ENCODE measurements around the gene KCNT2. TPM values are rescaled to one million over a fixed set of nuclear protein-coding genes. Genes with fewer than 3 reads are reported as not detected.

KCNT2 gene
- total and polyA plus RNA-seq, 9 of the 15 experiments (the other 6 are each of a cell fraction or from before 2014, with no cell fraction given): 0.13 to 0.73 (median 0.28) TPM

DNA sequence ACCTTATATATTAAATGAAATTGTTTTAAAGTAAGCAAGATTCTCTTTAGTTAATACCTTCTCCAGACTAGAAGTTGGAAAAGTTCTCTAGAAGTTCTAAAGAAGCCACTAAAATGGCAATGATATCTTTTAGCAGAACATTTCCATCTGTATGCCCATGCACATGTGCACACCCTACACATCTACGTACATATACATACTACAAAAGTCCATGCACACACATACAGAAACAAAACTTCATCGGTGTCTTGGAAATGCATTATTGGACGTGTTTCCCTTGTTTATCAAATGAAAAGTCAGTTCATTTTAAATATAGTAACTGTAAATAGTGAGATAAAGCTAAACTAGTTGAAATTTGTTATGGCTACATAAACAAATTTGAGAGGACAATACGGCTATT lies 114.4 kb downstream of the KCNT2 start:
- DNase-seq (ENCODE audit: extremely low read depth in 1 of 4, low spot score in 3 of 4): peak in 2 of 4 experiments; percentile 13 to 44
- Histone ChIP-seq H3K9me1 (ENCODE audit: control insufficient read depth, insufficient read depth, low read length) (no peaks in the 10 kb centered on the region), H3K4me3 (peak overlapping the region; percentile 35; the same call in 1 of the 2 replicates), H3K9ac (ENCODE audit: insufficient read depth in 1 of 2, low read depth in 2 of 2, low read length in 2 of 2) (peak overlapping the region in 1 of 2 experiments; percentile 83; a peak in 2 of 4 replicates), H4K20me1 (replicated peaks; ENCODE audit: control insufficient read depth, insufficient read depth, low read length) (no peaks in the 10 kb centered on the region), H3K36me3 (ENCODE audit: control insufficient read depth, insufficient read depth, low read length) (no peaks in the 10 kb centered on the region), H3K79me2 (ENCODE audit: control insufficient read depth, insufficient read depth, low read length) (peaks cover 23% of the 10 kb centered on the region), H3K9me3 (replicated peaks; ENCODE audit: control insufficient read depth, insufficient read depth, low read depth, low read length) (no peaks in the 10 kb centered on the region), H3K27ac (ENCODE audit: extremely low read depth, low read depth, low read length) (peak overlapping the region; percentile 79), H2AFZ (ENCODE audit: low read depth, low read length) (peak overlapping the region; percentile 94), H3K4me2 (ENCODE audit: insufficient read depth, low read length) (peak overlapping the region; percentile 70), H3K4me1 (replicated peaks in 1 of 2; ENCODE audit: control insufficient read depth in 2 of 2, insufficient read depth in 2 of 2, low read length in 2 of 2) (no peaks in the 10 kb centered on the region), H3K27me3 (ENCODE audit: control insufficient read depth in 2 of 2, insufficient read depth in 2 of 2, low read length in 2 of 2) (no peaks in the 10 kb centered on the region)
- intact Hi-C loops (cut with micrococcal nuclease): loop anchor here (2.0 kb wide), 1 partner anchor 159 kb away; the partner anchor contains the start of gene CFH
- ATAC-seq: peak; percentile 73
- POLR2A ChIA-PET: interaction anchor here (1.2 kb wide), 1 partner anchor 17 kb away, joined by 3 read pairs; no protein-coding TSS in a partner anchor
- in situ Hi-C loops (cut with MboI): no loop called here
- FAIRE-seq: no peak
- 6% methylated on average over 4 of the region's 4 CpGs for WGBS (ENCODE audit: insufficient coverage, low coverage, missing lambda C conversion rate)
- CTCF ChIA-PET (ENCODE audit: low intra/inter-chr PET ratio): no interaction called here
- BruUV-seq (replicated peaks): no TSS peak
- TF ChIP-seq HCFC1 (IDR thresholded peaks at IDR 0.05; ENCODE audit: low read depth, low read length) (no peak), RBM15 (IDR thresholded peaks at IDR 0.05; ENCODE audit: insufficient read depth, low read length) (no peak), KDM1A (IDR thresholded peaks at IDR 0.05) (peak in 1 of 2 experiments; percentile 65; a peak in 2 of 4 replicates), ZNF12 (CRISPR knock-in tag; IDR thresholded peaks at IDR 0.05) (no peak), NELFE (IDR thresholded peaks at IDR 0.05; ENCODE audit: insufficient read depth, insufficient read length) (no peak), ZNF316 (IDR thresholded peaks at IDR 0.05) (peak; percentile 50; the same call in 1 of the 2 replicates), PHTF2 (CRISPR knock-in tag; IDR thresholded peaks at IDR 0.05) (no peak), NCOR1 (IDR thresholded peaks at IDR 0.05) (no peak), DPF2 (IDR thresholded peaks at IDR 0.05) (no peak)
- TF ChIP-seq, protein P1, sequence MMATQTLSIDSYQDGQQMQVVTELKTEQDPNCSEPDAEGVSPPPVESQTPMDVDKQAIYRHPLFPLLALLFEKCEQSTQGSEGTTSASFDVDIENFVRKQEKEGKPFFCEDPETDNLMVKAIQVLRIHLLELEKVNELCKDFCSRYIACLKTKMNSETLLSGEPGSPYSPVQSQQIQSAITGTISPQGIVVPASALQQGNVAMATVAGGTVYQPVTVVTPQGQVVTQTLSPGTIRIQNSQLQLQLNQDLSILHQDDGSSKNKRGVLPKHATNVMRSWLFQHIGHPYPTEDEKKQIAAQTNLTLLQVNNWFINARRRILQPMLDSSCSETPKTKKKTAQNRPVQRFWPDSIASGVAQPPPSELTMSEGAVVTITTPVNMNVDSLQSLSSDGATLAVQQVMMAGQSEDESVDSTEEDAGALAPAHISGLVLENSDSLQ (IDR thresholded peaks at IDR 0.05): no peak
- TF ChIP-seq, protein P2, sequence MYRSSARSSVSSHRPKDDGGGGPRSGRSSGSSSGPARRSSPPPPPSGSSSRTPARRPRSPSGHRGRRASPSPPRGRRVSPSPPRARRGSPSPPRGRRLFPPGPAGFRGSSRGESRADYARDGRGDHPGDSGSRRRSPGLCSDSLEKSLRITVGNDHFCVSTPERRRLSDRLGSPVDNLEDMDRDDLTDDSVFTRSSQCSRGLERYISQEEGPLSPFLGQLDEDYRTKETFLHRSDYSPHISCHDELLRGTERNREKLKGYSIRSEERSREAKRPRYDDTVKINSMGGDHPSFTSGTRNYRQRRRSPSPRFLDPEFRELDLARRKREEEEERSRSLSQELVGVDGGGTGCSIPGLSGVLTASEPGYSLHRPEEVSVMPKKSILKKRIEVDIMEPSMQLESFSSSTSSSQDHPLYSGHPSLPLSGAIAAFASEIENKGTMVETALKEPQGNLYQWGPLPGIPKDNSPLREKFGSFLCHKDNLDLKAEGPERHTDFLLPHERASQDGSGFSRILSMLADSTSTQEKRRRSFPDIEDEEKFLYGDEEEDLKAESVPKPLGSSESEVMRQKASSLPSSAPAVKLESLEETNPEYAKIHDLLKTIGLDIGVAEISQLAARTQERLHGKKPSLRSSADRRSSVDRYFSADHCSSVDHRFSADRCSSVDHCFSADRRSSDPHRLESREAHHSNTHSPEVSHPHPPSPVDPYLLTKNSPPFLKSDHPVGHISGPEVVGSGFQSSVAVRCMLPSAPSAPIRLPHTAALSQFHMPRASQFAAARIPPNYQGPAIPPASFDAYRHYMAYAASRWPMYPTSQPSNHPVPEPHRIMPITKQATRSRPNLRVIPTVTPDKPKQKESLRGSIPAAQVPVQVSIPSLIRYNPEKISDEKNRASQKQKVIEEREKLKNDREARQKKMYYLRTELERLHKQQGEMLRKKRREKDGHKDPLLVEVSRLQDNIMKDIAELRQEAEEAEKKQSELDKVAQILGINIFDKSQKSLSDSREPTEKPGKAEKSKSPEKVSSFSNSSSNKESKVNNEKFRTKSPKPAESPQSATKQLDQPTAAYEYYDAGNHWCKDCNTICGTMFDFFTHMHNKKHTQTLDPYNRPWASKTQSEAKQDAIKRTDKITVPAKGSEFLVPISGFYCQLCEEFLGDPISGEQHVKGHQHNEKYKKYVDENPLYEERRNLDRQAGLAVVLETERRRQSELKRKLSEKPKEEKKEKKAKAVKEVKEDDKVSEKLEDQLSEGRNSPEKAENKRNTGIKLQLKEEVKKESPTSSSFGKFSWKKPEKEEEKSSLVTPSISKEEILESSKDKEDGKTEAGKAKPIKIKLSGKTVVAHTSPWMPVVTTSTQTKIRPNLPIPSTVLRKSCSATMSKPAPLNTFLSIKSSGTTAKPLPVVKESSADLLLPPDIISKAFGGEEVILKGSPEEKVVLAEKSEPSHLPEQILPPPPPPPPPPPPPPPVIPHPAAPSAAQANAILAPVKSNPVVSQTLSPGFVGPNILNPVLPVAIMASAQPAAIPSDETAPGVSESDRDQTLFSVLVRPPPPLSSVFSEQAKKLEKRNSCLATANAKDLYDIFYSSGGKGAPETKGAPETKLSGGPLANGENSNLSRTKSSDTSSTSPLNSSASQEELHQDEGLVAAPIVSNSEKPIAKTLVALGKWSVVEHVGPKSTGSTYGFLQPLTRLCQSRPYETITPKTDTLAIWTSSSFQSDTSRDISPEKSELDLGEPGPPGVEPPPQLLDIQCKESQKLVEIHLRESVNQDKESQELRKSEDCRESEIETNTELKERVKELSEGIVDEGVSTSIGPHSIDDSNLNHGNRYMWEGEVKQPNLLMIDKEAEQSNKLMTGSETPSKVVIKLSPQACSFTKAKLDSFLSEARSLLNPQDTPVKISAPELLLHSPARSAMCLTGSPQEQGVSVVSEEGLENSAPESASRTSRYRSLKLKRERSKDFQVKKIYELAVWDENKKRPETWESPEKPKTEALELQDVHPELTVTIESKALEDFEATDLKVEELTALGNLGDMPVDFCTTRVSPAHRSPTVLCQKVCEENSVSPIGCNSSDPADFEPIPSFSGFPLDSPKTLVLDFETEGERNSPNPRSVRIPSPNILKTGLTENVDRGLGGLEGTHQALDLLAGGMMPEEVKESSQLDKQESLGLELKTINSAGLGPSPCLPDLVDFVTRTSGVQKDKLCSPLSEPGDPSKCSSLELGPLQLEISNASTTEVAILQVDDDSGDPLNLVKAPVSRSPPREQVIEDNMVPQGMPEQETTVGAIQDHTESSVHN (IDR thresholded peaks at IDR 0.05; ENCODE audit: borderline replicate concordance in 1 of 2, low read depth in 1 of 2): no peak
- TF ChIP-seq, protein P3, sequence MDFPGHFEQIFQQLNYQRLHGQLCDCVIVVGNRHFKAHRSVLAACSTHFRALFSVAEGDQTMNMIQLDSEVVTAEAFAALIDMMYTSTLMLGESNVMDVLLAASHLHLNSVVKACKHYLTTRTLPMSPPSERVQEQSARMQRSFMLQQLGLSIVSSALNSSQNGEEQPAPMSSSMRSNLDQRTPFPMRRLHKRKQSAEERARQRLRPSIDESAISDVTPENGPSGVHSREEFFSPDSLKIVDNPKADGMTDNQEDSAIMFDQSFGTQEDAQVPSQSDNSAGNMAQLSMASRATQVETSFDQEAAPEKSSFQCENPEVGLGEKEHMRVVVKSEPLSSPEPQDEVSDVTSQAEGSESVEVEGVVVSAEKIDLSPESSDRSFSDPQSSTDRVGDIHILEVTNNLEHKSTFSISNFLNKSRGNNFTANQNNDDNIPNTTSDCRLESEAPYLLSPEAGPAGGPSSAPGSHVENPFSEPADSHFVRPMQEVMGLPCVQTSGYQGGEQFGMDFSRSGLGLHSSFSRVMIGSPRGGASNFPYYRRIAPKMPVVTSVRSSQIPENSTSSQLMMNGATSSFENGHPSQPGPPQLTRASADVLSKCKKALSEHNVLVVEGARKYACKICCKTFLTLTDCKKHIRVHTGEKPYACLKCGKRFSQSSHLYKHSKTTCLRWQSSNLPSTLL (IDR thresholded peaks at IDR 0.05): no peak
